DND-41 (cell line): Measurements from ENCODE around the gene REST.

Experiments used
- CTCF ChIP-seq: IDR thresholded peaks from 2 replicates; pipeline ENCODE4 v1.5.1; 2012; ENCODE audit warnings: borderline replicate concordance, low read length, moderate library complexity, mild to moderate bottlenecking; ENCODE audit not compliant: poor library complexity, severe bottlenecking; ENCODE audit errors: extremely low read depth
- EZH2 ChIP-seq: IDR thresholded peaks from 3 replicates; pipeline ENCODE4 v1.6.1; 2012; ENCODE audit warnings: borderline replicate concordance, low read depth, mild to moderate bottlenecking, moderate library complexity, low read length, inconsistent platforms; ENCODE audit not compliant: severe bottlenecking

- TF ChIP-seq CTCF = no peak
- TF ChIP-seq EZH2 = no peak
Observed at GRCh38 chr4:56861360-56861759, 46.3 kb upstream of the REST start.
